A549 (cell line): ENCODE results near the gene KRT7.

Source experiments
- CBX2 ChIP-seq: fragments of 200-600 bp; sonication (generic); IDR thresholded peaks from 2 replicates; pipeline ENCODE4 v1.6.1; 2016; ENCODE audit warnings: low read depth, mild to moderate bottlenecking, borderline replicate concordance
- CHD4 ChIP-seq: fragments of 200-600 bp; sonication (generic); IDR thresholded peaks from 2 replicates; pipeline ENCODE4 v1.6.1; 2016; ENCODE audit warnings: antibody characterized with exemption, mild to moderate bottlenecking, borderline replicate concordance
- ESRRA ChIP-seq: fragments of 150-350 bp; IDR thresholded peaks from 2 replicates; pipeline ENCODE4 v1.6.1; 2014; ENCODE audit warnings: mild to moderate bottlenecking, low read length, borderline replicate concordance
- FOXS1 ChIP-seq: fragments of 250-450 bp; sonication (Bioruptor Pico); IDR thresholded peaks from 2 replicates; pipeline ENCODE4 v1.5.0; 2020; ENCODE audit warnings: mild to moderate bottlenecking, moderate library complexity
- MAFK ChIP-seq: fragments of 450-650 bp; IDR thresholded peaks from 2 replicates; pipeline ENCODE4 v1.6.1; 2014; ENCODE audit not compliant: partially characterized antibody
- MAZ ChIP-seq: fragments of 150-350 bp; IDR thresholded peaks from 2 replicates; pipeline ENCODE4 v1.6.1; 2014; ENCODE audit warnings: antibody characterized with exemption, low read depth, low read length, borderline replicate concordance
- POLR2A ChIP-seq: IDR thresholded peaks from 2 replicates; pipeline ENCODE4 v1.6.1; 2012; ENCODE audit warnings: mild to moderate bottlenecking, low read length
- RAD21 ChIP-seq, 2 experiments: fragments of >200 bp in 1 of 2; sonication (Bioruptor Twin) in 1 of 2; formaldehyde crosslinking in 1 of 2; IDR thresholded peaks in 1 of 2; conservative IDR thresholded peaks in 1 of 2; 2 replicates in 1 of 2; 3 replicates in 1 of 2; pipeline ENCODE4 v1.6.1; 2012 to 2018; ENCODE audit warnings: inconsistent platforms in 1 of 2
- ZNF302 ChIP-seq: fragments of 250-450 bp; sonication (Bioruptor Pico); IDR thresholded peaks from 2 replicates; pipeline ENCODE4 v1.9.0; 2021; ENCODE audit warnings: inconsistent platforms, mild to moderate bottlenecking, moderate library complexity
- TF ChIP-seq, protein P1 (sequence below): fragments of >200 bp; sonication (Bioruptor Twin); formaldehyde crosslinking; IDR thresholded peaks from 3 replicates; pipeline ENCODE4 v1.5.1; 2016
- TF ChIP-seq, protein P2 (sequence below): IDR thresholded peaks from 2 replicates; pipeline ENCODE4 v1.6.1; 2012

DNA sequence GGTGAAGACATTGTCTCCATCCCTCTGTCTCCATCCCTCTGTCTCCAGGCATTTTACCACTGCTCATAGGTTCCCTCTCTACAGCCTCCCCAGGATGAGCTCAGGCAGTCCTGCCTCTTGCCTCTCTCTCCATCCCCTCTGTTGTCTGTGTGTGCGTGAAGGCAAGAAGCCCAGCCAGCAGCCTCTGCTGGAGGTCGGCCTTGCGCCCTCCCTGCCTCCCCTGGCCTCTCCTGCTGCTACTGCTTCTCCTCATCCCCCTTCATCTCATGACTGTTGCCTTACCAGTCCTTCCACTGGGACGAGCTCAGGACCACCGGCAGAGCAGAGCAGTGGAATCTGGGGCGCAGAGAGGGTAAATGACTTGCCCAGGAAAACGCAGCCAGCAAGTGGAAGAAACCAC, 44.4 kb upstream of the KRT7 start:
- TF ChIP-seq, protein P1, sequence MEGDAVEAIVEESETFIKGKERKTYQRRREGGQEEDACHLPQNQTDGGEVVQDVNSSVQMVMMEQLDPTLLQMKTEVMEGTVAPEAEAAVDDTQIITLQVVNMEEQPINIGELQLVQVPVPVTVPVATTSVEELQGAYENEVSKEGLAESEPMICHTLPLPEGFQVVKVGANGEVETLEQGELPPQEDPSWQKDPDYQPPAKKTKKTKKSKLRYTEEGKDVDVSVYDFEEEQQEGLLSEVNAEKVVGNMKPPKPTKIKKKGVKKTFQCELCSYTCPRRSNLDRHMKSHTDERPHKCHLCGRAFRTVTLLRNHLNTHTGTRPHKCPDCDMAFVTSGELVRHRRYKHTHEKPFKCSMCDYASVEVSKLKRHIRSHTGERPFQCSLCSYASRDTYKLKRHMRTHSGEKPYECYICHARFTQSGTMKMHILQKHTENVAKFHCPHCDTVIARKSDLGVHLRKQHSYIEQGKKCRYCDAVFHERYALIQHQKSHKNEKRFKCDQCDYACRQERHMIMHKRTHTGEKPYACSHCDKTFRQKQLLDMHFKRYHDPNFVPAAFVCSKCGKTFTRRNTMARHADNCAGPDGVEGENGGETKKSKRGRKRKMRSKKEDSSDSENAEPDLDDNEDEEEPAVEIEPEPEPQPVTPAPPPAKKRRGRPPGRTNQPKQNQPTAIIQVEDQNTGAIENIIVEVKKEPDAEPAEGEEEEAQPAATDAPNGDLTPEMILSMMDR = no peak
- TF ChIP-seq CBX2 (no peak), POLR2A (no peak), ESRRA (no peak), FOXS1 (CRISPR knock-in tag) (no peak), CHD4 (no peak), MAZ (no peak), MAFK (no peak), RAD21 (conservative IDR thresholded peaks at IDR 0.05 in 1 of 2, IDR thresholded peaks at IDR 0.05 in 1 of 2) (no peak), ZNF302 (CRISPR knock-in tag) (no peak)
- TF ChIP-seq, protein P2, sequence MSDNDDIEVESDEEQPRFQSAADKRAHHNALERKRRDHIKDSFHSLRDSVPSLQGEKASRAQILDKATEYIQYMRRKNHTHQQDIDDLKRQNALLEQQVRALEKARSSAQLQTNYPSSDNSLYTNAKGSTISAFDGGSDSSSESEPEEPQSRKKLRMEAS = no peak
